Measurements from ENCODE around the gene TTC28.

TTC28 gene

DNA sequence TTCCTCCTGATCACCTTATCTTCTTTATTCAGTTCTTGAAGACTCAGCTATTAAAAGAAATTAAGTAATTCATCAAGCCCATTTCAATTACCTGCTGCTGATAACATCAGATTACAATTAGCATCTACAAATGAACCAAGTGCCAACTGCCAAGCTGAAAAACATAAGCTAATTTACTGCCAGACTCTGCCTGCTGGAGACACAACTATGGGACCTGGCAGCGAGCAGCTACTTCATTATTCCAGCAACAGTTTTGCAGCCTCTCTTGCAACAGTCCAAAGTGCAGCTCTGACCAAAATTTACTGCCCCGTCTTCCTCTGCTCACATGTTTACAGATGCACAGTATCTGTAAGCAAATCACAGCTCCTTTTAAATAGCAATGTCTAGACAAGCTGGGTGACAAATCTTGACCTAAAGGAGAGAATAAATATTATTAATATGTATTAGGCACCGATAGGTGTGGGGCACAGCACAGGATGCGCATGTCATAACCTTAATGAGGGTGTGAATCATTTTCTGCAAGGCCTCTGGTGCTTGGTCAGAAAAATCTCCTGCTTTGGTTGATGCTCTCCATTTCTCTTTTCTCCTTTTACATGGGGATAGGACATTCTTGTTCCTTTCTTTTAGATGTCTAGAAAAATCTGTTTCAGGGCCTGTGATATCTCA lies 528.4 kb downstream of the TTC28 start:
- in situ Hi-C loops (cut with MboI; ENCODE audit: low sequenced_read_pairs): no loop called here

GRCh38 chr22:28148816-28149465 lies 530.7 kb downstream of the TTC28 start:
- in situ Hi-C loops (cut with MboI; ENCODE audit: low sequenced_read_pairs): no loop called here

- in situ Hi-C loops (cut with MboI; ENCODE audit: low sequenced_read_pairs): no loop called here
These were observed 532.2 kb downstream of the TTC28 start for GRCh38 chr22:28147401-28147800.

- in situ Hi-C loops (cut with MboI; ENCODE audit: low sequenced_read_pairs): no loop called here
These were observed 533.0 kb downstream of the TTC28 start for GRCh38 chr22:28146401-28147314.

- in situ Hi-C loops (cut with MboI; ENCODE audit: low sequenced_read_pairs): no loop called here
These were observed 535.5 kb downstream of the TTC28 start for GRCh38 chr22:28143961-28144745.

DNA sequence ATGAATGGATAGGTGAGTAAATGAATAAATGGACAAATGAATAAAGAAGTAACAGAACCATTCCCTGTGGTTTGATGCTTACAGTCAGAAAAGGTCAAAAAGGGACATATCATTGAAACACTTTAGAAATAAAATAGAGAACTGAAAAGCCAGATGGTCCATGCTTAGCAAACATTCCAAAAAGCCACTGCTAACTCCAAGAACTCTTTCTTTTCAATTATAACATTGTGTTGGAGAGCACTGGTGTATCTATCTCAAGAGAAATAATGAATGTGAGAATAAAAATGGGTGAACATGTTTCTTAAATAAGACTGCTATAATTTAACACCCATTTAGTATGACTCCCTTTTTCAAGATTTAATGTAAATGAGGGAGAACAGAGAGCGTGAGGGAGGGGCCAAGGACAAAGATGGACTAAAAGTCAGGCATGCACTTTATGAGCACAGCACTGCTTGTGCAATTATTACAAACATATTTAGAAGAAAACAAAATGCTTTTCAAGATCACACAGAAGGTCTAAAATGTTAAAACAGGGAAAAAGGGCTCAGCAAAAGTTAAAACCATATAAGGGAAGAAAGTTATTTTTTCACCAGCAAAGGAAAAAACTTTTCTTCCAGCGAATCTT lies 536.3 kb downstream of the TTC28 start:
- in situ Hi-C loops (cut with MboI; ENCODE audit: low sequenced_read_pairs): no loop called here

DNA sequence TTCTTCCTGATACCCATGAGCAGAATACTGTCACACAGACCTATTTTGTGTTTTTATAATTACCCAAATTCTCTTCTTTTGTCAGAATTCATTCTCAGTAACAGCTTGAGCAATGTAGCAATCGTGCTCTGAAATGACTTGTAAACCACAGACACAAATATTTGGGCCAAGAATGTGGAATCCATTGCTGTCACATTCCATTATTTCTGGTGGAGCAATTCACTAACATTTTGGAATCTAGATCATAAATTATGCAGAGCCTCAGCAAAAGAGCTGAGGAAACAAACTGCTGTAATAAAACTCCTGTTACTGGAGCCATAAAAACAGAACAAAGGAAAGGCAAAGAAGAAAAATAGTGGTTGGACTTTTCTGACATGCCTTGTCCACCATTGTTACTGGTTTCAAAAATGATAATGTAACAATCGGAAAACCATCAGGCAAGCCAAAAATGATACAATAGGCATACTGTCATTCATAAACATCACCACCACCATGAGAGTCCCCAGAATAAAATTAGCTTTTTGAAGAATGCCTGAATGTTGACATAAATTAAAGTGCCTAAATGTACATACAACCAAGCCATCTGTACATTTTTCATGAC lies 537.2 kb downstream of the TTC28 start:
- in situ Hi-C loops (cut with MboI; ENCODE audit: low sequenced_read_pairs): no loop called here

- in situ Hi-C loops (cut with MboI; ENCODE audit: low sequenced_read_pairs): no loop called here
These were observed 538.0 kb downstream of the TTC28 start for GRCh38 chr22:28141614-28142013.

DNA sequence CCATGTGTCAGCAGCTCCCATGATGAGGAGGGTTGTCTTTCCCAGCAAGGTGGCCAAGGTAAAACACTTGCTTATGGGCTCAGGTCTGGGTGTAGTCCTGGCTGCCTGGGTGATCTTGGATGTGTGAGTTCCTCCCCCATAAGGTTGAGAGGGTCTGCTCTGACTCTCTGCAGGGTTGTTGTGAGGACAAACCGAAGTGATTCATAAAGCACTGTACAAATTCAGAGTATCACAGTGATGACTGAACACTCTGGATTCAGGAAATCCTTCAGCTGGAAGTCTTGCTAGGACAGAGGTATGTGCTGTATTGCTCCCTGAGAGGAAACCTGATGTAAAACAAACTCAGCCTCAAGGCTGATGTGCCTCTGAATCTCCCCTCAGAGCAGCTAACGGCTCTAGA lies 539.7 kb downstream of the TTC28 start:
- in situ Hi-C loops (cut with MboI; ENCODE audit: low sequenced_read_pairs): no loop called here

DNA sequence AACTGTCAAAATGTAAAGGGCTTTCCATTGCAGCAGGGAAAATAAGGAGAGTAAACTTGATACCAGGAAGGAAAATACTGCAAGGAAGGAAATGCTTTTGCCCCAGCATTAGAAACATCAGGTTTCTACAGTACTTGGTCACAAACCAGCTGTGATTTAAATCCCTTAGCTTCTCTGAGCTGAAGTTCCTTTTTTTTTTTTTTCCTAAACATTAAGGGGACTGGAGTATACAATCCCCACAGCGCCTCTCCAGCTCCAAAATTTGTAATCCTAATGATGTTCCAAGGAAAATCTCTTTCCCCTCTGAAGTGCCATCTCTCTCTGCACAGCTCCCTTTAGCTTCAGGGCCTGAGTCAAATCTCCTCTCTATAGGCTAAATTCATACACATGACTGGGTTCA lies 540.1 kb downstream of the TTC28 start:
- in situ Hi-C loops (cut with MboI; ENCODE audit: low sequenced_read_pairs): no loop called here

DNA sequence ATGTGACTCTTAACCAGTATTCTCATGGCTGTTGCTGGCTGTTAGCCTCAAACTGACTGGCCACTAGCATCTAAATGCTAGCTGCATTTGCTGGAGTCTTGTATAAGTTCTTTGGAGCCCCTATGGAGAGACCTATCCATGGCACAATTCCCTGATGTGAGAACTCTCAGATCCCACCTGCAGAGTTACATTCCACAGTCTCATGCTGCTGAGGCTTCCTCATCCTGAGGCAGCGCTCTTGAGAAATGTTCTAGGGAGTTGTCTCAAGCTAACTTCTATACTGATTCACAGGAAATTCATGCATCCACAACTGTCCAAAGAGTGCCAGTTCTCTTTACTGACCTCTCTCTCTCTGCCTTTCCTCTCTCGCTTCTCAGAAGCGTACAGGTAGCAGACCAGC lies 542.6 kb downstream of the TTC28 start:
- in situ Hi-C loops (cut with MboI; ENCODE audit: low sequenced_read_pairs): no loop called here

GRCh38 chr22:28132466-28132865 lies 547.2 kb downstream of the TTC28 start:
- in situ Hi-C loops (cut with MboI; ENCODE audit: low sequenced_read_pairs): no loop called here

DNA sequence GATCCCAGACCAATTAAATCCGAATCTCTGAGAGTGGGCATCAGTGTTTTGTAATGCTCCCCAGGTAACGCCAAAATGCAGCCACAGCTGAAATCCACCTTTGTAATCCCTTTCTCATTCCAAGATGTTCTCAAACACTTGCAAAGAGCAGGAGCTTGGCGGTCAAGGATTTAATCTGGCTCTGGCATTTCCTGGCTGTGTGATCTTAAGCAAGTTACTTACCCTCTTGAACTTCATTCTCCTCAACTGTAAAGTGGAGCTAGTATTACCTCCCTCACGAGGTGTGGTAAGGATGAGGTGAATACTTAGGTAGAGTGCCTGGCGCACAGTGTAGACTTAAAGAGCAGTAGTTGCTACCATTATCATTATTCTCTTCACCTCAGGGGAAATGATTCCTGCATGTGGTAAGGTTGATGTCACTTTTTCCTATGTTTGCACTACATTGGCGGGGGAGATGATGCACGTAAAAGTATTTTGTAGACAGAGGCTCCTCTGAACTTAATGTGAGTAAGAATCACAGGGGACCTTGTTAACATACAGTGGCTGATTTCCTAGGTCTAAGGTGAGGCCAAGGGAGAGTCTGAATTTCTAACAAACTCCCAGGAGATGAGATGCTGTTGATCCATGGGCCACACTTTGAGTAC lies 550.2 kb downstream of the TTC28 start:
- in situ Hi-C loops (cut with MboI; ENCODE audit: low sequenced_read_pairs): no loop called here

GRCh38 chr22:28128827-28129226 lies 550.8 kb downstream of the TTC28 start:
- in situ Hi-C loops (cut with MboI; ENCODE audit: low sequenced_read_pairs): no loop called here

DNA sequence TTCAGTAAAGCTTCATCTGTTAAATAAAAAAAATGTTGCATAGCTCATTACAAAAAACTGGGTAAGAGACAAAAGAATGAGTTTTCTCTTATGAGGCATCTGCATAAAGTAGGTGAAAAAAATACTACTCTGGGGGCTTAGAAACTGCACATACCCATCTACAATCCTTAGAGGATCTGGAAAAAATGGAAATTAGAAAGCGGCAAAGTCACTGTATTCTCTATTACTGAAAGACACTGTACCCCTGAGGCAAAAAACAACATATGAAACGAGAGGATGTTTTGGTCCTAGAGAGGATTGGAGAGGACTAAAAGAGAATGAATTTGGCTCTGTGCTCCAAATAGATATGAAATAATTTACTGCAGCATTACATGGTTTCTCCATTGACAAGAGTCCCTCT lies 553.8 kb downstream of the TTC28 start:
- in situ Hi-C loops (cut with MboI; ENCODE audit: low sequenced_read_pairs): no loop called here

- in situ Hi-C loops (cut with MboI; ENCODE audit: low sequenced_read_pairs): no loop called here
These were observed 555.5 kb downstream of the TTC28 start for GRCh38 chr22:28123989-28124766.

DNA sequence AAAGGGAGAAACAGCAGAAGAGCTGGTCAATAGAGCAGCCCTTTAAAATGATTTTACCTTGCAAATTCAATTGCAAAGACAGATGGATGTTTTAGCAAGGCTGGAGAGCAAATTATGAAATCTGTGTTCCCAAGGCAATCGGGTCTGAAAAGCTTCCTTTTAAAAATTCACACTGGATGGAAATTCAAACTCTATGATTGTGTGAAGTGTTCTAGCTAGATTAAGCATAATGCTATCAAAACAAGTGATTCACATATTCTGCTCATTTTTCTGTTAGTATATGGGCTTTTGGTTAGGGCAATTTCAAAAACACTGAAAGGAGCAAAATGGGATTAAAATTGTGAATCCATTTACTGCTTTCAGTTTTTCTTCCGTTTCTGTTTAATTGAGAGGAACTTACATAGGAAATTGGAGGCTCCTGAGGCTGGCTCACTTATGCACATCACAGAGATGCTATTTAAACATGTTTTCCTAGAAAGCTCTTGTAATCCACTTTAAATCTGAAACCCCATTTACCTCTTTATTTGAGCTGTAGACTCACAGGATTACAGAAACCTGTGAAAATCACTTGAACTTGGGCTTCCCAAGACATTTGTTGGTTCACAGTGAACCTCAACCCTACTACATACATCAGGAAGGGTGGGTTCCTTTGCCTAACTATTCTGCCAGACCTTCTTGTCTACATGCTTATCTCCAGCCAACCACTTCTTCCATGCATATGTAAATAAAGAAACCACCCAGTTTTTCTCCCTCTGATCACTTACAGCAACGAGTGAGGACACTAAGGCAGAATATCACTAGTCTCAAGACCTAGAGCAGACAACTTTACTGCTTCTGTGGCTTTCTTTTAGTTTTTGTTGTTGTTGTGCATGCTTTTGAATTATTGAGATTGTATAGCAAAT lies 558.7 kb downstream of the TTC28 start:
- in situ Hi-C loops (cut with MboI; ENCODE audit: low sequenced_read_pairs): no loop called here

All from HL-60/S4 treated with retinoic acid at 250 ng/mL for 4 days and 3 days (cell line).